Measurements from ENCODE around the gene ENOX1.

DNA sequence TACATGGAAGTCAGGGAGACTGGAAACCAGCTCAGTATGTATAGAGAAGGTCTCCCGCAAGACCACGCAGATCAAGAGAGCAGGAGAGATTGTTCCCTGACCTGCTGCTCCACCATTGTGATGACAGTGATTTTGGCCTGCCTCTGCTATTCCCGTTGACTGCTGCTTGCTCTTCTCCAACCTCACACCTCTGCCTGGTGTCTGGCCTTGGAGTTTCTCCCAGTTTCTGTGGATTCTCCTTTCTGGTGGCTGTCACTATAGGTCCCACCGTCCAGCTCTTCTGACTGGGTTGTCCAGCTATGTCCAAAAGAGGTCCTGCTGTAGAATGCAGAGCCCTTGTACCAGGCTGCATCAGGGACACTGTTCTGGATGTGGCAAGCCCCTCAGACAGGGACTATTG, 591.7 kb downstream of the ENOX1 start:
- TF ChIP-seq, protein P1, sequence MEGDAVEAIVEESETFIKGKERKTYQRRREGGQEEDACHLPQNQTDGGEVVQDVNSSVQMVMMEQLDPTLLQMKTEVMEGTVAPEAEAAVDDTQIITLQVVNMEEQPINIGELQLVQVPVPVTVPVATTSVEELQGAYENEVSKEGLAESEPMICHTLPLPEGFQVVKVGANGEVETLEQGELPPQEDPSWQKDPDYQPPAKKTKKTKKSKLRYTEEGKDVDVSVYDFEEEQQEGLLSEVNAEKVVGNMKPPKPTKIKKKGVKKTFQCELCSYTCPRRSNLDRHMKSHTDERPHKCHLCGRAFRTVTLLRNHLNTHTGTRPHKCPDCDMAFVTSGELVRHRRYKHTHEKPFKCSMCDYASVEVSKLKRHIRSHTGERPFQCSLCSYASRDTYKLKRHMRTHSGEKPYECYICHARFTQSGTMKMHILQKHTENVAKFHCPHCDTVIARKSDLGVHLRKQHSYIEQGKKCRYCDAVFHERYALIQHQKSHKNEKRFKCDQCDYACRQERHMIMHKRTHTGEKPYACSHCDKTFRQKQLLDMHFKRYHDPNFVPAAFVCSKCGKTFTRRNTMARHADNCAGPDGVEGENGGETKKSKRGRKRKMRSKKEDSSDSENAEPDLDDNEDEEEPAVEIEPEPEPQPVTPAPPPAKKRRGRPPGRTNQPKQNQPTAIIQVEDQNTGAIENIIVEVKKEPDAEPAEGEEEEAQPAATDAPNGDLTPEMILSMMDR (IDR thresholded peaks at IDR 0.05): no peak
- TF ChIP-seq POLR2A (IDR thresholded peaks at IDR 0.05) (no peak), EP300 (IDR thresholded peaks at IDR 0.05) (no peak)
